ENCODE results near the gene SPACA9.

Gene SPACA9

DNA sequence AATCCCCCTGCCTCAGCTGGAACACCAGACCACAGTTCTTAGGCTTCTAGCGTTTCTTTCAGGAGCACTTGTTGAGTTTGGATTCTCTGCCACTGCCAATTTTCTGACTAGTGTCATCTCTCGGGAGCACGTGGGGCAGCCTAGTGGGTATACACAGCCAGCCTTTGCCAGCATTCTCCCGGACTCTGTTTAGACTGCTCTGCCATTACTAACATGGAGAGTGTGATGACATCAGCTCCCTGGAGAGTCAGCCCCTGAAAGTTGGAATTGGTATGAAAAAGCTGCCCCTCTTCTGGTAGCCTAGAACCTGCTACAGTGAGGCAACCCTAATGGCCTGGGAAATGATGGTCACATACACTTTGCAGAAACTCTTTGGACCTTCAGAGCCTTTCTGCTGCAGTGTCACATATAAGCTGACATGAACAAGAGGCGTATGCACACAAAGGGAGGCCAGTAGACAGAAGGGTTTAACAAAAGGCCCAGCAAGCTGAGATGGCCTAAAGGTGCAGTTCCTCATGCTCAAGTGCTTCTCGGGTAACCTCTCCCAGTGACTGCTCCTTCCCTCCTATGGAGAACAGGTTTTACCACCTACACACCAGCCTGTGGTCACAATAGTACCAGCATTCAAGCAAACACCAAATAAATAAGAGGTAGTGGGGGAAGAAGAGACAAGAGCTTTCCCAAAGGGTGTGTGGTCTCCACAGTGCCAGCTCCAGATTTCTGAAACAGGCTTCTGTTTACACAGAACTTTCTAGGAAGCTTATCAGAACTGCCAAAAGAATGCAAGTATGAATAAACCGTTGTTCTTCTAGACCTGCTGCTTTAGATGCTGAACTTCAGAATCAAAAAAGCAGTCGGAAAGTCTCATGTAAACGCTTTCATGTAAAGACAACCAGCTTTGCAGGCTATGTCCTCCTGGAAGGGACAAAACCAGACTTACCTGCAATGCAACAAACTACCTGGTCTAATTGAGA, 16.5 kb downstream of the SPACA9 start:
- no peak for DNase-seq

- DNase-seq = no peak
Measured at GRCh38 chr9:132896264-132896663, 17.6 kb downstream of the SPACA9 start.

- no peak for DNase-seq
Measured at GRCh38 chr9:132896906-132897305, 18.2 kb downstream of the SPACA9 start.

- no peak for DNase-seq
Measured at GRCh38 chr9:132898051-132898450, 19.4 kb downstream of the SPACA9 start.

GRCh38 chr9:132901858-132902831, 23.4 kb downstream of the SPACA9 start:
- peak; percentile 63 for DNase-seq

DNA sequence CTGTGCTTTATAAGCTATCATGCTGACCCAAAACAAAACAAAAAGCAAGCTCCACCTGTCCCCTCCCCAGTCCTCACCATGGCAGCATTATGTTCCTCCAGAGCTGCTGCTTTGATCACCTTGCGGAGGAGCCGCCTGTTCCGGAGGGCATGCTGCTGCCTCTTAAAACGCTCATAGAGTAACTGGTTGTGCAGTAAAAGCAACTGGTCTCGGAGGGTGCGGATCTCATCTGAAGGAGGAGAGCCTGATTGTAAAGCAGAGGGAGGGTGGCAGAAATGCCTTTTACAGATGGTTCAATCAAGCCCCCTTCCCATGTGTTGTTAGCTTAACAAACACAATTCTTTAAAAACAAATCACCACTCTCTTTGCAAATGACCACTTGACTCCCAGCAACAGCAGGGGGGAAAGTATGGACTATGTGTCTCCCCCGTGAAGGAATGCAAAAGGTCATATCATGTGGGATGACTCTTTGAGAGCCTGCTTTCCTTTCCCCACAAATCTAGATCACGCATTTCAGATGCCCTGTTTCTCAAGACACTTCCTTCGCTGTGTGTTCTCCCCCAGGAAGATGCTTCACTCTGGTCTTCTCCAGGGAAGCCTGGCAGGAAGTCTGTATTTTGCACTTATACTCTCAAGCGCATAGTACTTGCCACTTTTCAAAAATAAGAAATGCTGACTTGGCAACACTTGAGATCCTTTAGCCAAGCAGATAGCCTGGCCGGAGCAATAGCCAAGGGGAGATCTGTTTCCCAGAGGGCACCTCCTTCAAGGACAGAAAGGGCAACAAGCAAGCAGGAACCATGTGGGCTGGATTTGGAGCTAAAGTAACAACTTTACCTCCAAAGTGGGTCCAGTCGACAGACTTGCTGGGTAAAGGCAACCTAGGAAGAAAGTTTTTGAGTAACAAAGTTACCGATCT, 25.1 kb downstream of the SPACA9 start:
- DNase-seq = no peak

DNA sequence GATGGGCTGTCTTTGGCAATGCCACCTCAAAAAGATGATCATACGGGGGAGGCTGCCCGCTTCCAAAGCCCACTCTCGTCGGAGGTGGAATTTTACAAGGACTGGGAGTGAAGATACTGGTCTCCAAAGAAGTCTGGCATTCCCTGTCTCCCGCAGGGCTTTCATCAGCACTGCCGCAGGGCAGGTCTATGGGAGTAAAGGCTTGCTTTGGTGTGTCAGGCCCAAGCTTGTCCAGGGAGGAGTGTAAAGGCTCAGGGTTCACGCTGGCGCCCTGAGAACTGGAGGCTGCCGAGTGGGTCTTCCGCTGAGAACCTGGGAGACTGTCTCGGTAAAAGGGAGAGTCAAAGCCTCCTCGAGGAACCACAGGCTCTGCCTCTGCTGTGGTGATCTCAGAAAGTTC, 27.0 kb downstream of the SPACA9 start:
- no peak for DNase-seq

DNA sequence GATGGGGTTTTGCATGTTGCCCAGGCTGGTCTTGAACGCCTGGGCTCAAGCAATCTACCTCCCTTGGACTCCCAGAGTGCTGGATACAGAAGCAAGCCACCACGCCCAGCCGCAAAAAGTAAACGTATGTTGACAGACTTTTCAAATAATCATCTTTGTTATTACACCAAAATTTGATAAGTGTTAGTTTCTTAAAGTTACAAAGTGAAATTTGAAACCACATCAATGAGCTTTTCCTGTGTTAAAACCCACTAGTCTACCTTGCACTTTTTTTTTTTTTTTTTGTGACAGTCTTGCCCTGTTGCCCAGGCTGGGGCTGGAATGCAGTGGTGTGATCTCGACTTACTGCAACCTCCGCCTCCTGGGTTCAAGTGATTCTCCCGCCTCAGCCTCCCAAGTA, 29.9 kb downstream of the SPACA9 start:
- DNase-seq = no peak

DNA sequence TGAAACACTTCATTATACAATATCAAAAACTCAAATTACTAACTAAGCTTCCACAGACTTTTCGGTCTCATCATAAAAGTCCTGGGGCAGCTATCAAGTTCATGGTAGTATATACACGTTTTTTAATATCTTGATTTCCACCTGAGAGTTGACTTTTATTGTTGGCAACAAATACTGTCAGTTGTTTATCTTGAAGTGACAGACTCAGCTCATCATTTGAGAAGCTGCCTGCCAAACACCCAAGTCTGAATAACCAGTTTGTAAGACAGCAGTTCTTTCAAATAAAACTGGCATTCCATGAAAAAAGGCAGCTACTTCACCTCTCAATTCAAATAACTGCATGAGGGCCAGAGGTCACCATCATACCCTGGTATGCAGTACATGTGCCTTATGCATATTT, 30.6 kb downstream of the SPACA9 start:
- DNase-seq = no peak

- no peak for DNase-seq
Measured at GRCh38 chr9:132910376-132910775, 31.7 kb downstream of the SPACA9 start.

- DNase-seq = no peak
Measured at GRCh38 chr9:132912131-132912530, 33.4 kb downstream of the SPACA9 start.

DNA sequence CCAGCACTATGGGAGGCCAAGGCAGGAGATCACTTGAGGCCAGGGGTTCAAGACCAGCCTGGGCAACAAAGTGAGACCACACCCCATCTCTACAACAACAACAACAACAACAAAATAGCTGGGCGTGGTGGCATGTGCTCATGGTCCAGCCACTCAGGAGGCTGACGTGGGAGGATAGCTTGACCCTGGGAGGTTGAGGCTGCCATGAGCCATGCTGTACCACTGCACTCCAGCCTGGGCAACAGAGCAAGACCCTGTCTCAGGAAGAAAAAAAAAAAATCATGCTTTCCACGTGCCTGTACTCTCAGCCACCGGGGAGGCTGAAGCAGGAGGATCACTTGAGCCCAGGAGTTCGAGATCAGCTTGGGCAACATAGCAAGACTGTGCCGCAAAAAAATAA, 36.2 kb downstream of the SPACA9 start:
- no peak for DNase-seq

- no peak for DNase-seq
Measured at GRCh38 chr9:132919614-132920268, 41.0 kb downstream of the SPACA9 start.

- DNase-seq = no peak
Measured at GRCh38 chr9:132923346-132923902, 44.7 kb downstream of the SPACA9 start.

GRCh38 chr9:132927704-132928103, 49.0 kb downstream of the SPACA9 start:
- no peak for DNase-seq

GRCh38 chr9:132931178-132931735, 52.6 kb downstream of the SPACA9 start:
- DNase-seq = no peak

DNA sequence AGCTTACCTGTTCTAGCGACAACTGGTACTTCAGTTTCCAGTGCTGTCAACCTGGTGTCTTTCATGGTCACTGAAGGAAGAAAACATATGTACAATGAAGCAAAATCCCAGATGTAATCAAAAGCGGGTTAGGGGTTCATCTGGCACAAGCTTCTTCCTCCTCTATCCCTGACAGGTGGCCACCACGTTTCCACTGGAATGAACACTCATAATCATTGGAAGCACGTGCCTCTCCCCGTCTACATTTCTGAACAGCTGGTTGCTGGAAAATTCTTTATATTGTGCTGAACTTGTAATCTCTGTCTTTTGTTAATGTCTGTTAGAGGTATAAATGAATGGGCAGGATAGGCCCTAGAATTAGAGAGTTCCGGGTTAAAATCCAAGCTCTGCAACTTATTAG, 56.3 kb downstream of the SPACA9 start:
- DNase-seq = no peak

DNA sequence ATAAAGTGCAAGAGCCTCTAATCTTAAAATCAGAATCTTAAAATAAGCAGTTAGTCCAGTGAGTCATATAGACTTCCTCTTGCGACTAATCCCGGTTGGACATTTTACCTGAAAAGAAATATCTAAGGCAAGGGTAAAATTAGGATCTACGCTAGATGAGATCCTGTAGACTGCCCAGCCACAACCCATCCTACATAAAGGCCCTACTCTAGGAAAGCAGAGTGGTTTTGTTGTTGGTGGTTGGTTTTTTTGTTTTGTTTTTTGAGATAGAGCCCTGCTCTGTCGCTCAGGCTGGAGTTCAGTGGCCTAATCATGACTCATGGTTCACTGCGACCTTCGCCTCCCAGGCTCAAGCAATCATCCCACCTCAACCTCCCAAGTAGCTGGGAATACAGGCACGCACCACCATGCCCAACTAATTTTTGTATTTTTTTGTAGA, 58.8 kb downstream of the SPACA9 start:
- no peak for DNase-seq

GRCh38 chr9:132939169-132939568, 60.5 kb downstream of the SPACA9 start:
- DNase-seq = no peak
